Coronary artery (tissue), 2 donors: ENCODE results near the gene CPNE8.

Experiments
- DNase-seq: peaks from one replicate; pipeline ENCODE4 v3.0.0-alpha.2; 2017; ENCODE audit warnings: low spot score
- H3K27ac ChIP-seq, 2 donors: fragments of 200-600 bp; sonication (generic); one replicate each; pipeline ENCODE4 v1.5.1; 2016 to 2019
- H3K4me3 ChIP-seq: fragments of 200-600 bp; sonication (generic); 2 replicates; pipeline ENCODE4 v1.5.1; 2016; ENCODE audit warnings: mild to moderate bottlenecking, moderate library complexity
- CTCF ChIP-seq: fragments of 200-600 bp; sonication (generic); IDR thresholded peaks from one replicate; pipeline ENCODE4 v1.5.1; 2019; ENCODE audit warnings: antibody characterized with exemption

The CPNE8 gene

DNA sequence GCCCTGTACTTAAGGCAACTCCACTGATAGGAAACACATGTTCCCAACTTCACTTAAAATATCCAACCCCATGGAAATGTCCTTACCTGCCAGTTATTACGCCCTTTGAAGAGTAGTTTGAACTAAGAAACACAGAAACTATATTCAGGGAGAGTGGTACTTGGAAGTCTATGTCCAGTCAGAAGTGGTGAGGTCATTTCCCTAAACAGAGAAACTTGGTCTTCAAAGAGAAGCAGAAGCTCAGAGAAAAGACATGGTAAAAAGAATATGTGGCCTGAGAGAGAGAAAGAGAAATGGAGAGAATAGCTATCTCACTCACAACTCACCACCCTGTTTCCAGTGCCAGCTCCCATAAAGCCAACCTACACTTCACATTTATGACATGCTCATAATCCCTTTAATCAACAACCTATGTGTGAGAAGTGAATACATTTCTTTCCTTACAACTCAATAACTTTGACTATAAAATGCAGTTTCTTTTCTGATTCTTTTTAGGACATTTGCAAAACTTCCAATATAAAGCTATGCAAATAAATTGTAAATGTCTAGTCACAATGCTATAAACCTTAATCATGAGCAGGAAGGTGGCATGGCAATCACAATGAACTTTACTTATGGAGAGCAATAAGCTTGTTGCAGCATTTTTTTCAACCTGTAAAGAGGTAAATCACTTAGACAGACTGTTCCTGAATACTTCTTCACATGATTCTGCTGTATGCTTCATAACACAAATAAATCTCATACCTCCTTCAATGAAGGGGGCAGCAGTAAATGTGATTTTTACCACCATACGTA, 67.1 kb downstream of the CPNE8 start:
- Histone ChIP-seq H3K4me3 (no peak overlapping the region), H3K27ac (no peak overlapping the region)
- TF ChIP-seq CTCF, result no peak
- DNase-seq, result no peak

DNA sequence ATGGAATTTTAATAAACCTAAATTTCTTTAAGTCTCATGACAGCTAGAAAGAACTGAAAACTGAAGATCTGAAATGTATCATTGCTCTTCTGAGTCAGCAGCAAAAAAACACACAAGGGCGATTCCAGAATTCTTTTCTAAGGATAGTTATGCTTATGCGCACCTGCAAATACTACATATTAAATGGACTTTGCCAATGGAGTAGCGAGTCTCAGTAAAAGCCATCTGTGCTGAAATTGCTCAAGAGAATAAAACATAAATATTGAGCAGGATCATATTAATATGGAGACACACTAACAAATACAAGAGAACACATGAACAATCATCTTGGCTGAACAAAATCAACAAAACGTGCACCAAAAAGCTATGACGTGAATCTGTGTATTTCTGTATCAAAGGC, 73.7 kb downstream of the CPNE8 start:
- Histone ChIP-seq H3K4me3 (no peak overlapping the region), H3K27ac (no peak overlapping the region)
- DNase-seq, result no peak
- TF ChIP-seq CTCF, result no peak

DNA sequence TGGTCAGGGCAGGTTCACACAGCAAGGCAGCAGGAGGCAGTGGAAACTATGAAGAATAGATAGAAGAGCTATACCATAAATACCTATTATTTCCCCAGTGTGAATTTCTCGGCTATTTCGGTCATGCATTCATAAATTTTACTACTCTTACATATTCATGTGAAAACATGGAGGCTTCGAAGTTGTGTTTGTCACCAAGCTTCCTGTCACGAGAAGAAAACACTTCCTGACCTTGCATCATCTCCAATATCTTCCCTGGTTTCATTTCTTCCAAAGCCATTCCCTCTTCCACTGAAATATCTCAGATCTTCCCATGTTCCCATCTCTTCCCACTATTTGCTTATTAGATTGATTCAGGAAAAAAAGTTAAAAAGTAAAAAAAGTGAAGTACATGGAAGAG, 80.4 kb downstream of the CPNE8 start:
- no peak overlapping the region for H3K27ac ChIP-seq
- no peak overlapping the region for H3K4me3 ChIP-seq
- DNase-seq, result no peak
- no peak for TF ChIP-seq CTCF

- Histone ChIP-seq H3K4me3 (no peak overlapping the region), H3K27ac (no peak overlapping the region)
- DNase-seq, result no peak
- TF ChIP-seq CTCF, result no peak
Measured at GRCh38 chr12:38823738-38824137, 81.7 kb downstream of the CPNE8 start.

DNA sequence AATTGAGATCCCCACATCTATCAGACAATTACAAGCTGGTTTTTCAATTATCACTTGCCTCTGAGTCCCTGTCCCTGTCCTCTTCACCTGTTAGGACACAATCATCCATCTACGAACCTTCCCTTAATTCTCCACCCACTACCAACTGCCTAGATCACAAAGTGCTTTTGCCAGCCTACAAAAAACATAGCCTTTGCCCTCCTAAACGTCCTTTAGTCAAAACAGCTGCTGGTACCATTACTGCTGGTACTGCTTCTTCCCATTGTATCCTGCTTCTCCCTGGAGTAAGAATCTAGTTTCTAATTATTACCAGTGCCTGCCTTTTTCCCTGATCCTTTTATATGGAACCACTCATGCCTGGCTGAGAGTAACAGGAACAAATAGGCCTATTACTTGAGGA, 82.1 kb downstream of the CPNE8 start:
- DNase-seq, result no peak
- no peak for TF ChIP-seq CTCF
- Histone ChIP-seq H3K4me3 (no peak overlapping the region), H3K27ac (no peak overlapping the region)

DNA sequence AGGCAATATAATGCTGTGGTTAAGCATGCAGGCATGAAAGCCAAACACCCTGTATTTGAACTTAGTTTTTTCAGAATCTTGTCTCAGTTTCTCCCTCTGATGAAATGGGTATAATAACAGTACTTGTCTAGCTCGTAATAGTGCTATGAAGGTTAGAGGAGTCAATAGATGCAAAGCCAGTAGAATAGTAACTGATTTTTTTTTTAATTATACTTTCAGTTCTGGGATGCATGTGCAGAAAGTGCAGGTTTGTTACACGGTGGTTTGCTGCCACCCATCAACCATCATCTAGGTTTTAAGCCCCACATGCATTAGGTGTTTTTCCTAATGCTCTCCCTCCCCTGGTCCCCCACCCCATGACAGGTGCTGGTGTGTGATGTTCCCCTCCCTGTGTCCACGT, 87.4 kb downstream of the CPNE8 start:
- Histone ChIP-seq H3K27ac (no peak overlapping the region), H3K4me3 (no peak overlapping the region)
- TF ChIP-seq CTCF, result no peak
- no peak for DNase-seq

DNA sequence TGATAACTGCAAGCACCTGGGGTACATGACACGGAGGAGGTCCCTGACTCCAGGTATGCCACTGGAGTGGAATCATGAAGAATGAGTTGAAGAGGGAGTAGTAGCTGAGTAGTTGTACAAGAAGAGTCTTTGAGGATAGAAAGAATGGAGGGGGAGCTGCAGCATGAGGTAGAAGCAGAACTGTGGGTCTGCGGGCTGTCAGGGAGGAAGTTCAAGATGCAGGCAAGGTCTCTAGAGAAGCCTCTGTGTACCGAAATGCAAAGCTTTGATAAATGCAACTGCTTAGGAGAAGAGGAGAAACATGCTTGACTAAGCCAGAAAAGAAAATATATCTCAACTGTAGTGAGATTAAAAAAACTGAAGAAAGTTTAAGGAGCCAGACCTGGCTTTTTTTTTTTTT, 91.5 kb downstream of the CPNE8 start:
- TF ChIP-seq CTCF, result no peak
- no peak overlapping the region for H3K27ac ChIP-seq
- H3K4me3 ChIP-seq, result no peak overlapping the region
- no peak for DNase-seq
